HG03280 (cell line): ENCODE measurements around the gene RAB3A.
"Not testable (repeated sequence)": the region's sequence is repeated elsewhere in the genome, so short reads cannot be mapped to it uniquely, and the experiment has no call there.

ENCODE experiments used
- ATAC-seq: cut with Tn5 transposase; IDR thresholded peaks from one replicate; pipeline ENCODE4 v1.9.1; 2021; ENCODE audit warnings: mild to moderate bottlenecking, moderate library complexity; ENCODE audit not compliant: unreplicated experiment

The RAB3A gene

GRCh38 chr19:18171605-18172327, 32.1 kb downstream of the RAB3A start:
- no peak for ATAC-seq

- ATAC-seq: no peak
These were observed 33.1 kb downstream of the RAB3A start for GRCh38 chr19:18170714-18171255.

GRCh38 chr19:18168673-18169381, 35.0 kb downstream of the RAB3A start:
- no peak for ATAC-seq

GRCh38 chr19:18167975-18168645, 35.7 kb downstream of the RAB3A start:
- no peak for ATAC-seq

GRCh38 chr19:18167011-18167410, 36.8 kb downstream of the RAB3A start:
- ATAC-seq: no peak

- ATAC-seq: no peak
These were observed 37.9 kb downstream of the RAB3A start for GRCh38 chr19:18165794-18166544.

GRCh38 chr19:18164072-18164471, 39.8 kb downstream of the RAB3A start:
- ATAC-seq: no peak

- ATAC-seq: peak; percentile 9
These were observed 42.2 kb downstream of the RAB3A start for GRCh38 chr19:18161636-18162002.

- ATAC-seq: peak; percentile 73
These were observed 42.7 kb downstream of the RAB3A start for GRCh38 chr19:18160971-18161635.

GRCh38 chr19:18160493-18160970, 43.3 kb downstream of the RAB3A start:
- no peak for ATAC-seq

GRCh38 chr19:18159810-18160209, 44.0 kb downstream of the RAB3A start:
- ATAC-seq: no peak

- ATAC-seq: not testable (repeated sequence)
These were observed 44.7 kb downstream of the RAB3A start for GRCh38 chr19:18159059-18159616.

GRCh38 chr19:18158467-18158866, 45.4 kb downstream of the RAB3A start:
- no peak for ATAC-seq

- ATAC-seq: no peak
These were observed 46.3 kb downstream of the RAB3A start for GRCh38 chr19:18157465-18158063.

- no peak for ATAC-seq
These were observed 46.9 kb downstream of the RAB3A start for GRCh38 chr19:18156841-18157464.

- no peak for ATAC-seq
These were observed 47.6 kb downstream of the RAB3A start for GRCh38 chr19:18156268-18156667.

GRCh38 chr19:18155095-18156087, 48.5 kb downstream of the RAB3A start:
- ATAC-seq: no peak
